Measurements from ENCODE around the gene C2orf81.
A peak's percentile ranks its signal among the peaks of the same experiment; 100 is the strongest.
"Not testable (repeated sequence)": the region's sequence is repeated elsewhere in the genome, so short reads cannot be mapped to it uniquely, and the experiment has no call there.

C2orf81 gene

DNA sequence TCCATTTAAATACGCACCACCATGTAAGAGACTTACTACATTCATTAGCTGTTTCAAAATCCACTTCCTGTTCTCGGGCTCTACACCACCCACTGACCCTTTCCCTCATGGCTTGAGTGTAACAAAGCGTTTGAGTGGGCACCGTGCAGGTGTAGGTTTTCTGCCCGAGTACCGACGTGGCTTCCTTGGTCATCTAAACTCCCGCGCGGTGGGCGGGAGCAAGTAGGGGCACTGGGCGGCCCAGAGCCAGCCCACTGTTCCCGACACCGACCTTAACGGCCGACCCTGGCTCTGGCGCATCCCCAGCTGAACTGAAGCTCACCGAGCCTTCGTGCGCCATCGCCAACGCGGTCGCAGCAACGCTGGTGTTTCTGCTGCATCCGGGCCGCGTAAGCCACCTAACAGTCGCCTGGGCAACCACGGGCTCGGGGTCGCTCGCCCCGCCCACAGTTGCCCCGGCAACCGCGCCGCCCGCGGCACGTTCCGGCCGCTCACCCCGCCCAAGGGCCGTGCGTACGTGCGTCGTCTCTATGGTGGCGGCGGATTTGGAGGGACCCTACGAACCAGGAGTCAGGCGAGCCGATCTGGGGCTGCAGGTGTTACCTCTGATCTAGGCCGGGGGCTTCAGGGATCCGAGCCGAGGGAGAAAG, at the start of gene C2orf81, which contains the start of gene WDR54:
Gene C2orf81 (minus strand): TSS at position 399 of the 650 bp plus-strand sequence. CDS start 59 bp downstream, at position 340.
Gene WDR54 (plus strand): TSS at position 510 of the 650 bp plus-strand sequence. CDS start 424 bp downstream, outside the sequence.
- FAIRE-seq: no peak

- FAIRE-seq: not testable (repeated sequence)
Measured at GRCh38 chr2:74470742-74471141, 49.3 kb upstream of the C2orf81 start.

DNA sequence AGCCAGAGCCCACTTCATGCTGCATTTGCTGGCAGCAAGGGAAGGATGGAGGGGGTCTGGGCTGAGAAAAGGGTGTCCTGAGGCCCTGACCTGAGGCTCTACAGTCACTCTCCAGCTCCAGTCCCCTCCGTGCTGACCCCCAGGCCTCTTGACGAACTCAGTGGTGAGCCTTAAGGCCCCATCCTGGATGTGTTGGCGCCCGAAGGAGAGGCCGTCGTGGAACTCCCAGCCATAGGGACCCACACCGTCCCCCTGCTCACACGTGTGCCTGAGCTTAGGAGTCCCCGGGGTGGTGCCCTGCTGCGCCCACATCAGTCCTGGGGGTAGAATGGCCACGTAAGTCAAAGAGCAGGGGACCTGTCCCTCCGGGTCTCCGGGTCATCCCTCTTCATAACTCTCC, 43.0 kb upstream of the C2orf81 start:
- FAIRE-seq: no peak

DNA sequence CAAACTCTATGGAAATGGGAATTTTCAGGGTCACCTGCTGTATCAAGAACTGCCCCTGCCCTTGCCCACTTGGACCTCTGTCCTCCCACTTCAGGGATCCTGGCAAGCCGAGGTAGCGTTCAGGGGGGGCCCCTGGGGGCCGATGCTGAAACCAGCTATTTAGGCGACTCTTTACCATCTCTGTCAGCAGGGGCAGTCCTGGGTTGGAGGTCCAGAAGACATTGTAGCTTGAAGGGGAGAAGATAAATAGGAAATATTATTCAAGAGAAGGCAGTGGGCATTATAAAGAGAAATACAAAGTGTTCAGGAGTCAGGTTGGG, 41.3 kb upstream of the C2orf81 start:
- FAIRE-seq: no peak

DNA sequence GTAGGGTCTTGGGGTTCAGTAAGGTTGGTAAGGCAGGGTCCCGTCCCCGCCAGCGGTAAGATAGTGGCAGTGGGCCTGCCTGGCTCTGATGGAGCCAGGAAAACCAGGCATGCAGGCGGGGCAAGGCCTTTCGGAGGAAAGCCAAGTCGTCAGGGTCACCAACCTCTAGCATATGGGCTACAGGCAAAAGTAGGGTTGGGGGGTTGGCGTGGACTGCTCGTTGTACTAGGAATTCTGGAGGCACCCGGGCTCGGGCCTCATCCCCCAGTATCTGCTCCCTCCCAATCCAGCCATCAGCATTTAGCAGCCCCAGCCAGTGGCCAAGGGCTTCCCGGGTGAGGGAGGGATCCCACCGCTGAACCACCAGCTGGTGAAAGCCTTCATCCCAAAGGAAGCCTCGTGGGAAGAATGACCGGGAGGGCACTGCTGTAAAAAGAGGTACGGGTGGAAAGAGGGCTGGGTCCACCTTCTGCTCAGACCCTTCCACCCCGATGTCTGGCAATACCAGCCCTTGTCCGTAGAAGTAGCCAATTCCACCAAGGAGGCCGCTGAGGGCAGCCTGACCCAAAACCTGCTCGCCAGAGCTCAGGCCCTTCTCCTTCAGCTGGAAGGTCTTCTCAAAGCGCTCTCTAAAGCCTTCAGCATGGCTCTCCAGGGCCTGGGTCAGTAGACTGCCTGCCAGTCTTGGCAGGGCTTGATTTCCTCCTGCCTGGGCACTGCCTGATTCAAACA, 40.8 kb upstream of the C2orf81 start:
- no peak for FAIRE-seq

DNA sequence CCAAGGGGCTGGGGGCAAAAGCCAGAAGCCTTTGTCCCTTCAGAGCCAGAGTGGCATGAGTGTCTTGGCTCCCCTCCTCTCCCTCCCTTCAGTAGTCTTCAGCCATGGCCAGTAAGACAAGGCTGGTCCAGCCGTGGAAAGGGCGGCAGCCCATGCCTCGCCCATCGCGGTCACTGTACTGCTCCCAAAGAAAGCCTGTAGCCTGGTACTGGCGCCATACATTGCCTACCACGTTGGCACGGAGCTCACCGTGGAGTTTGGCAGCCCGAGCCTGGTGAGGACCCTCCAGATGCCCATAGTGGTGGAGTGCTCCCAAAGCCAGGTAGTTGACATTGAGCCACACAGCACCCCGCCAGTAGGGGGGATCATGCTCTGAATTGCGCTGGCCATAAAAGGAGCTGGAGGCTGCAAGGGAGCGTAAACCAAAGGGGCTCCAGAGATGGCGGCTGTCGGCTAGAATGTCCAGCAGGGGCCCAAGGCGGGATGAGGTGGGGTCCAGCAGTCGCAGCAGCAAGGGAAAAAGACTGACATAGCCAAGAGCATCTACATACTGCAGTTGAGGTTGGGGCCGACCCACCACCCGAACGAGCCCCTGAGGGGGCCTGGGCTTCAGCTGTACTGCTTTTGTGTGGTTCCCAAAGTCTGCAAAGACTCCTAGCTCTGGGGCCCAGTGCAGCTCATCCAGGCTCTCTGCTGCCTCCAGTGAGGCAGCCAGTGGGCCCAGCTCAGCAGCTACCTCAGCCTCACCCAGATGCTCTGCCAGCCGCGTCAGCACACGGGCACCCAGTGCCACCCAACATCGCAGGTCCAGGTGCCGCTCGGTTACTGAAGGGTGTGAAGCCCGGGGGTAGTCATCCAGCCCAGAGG, 40.0 kb upstream of the C2orf81 start:
- FAIRE-seq: no peak

- not testable (repeated sequence) for FAIRE-seq
Measured at GRCh38 chr2:74460187-74460586, 38.8 kb upstream of the C2orf81 start.

- not testable (repeated sequence) for FAIRE-seq
Measured at GRCh38 chr2:74459503-74460118, 38.2 kb upstream of the C2orf81 start.

DNA sequence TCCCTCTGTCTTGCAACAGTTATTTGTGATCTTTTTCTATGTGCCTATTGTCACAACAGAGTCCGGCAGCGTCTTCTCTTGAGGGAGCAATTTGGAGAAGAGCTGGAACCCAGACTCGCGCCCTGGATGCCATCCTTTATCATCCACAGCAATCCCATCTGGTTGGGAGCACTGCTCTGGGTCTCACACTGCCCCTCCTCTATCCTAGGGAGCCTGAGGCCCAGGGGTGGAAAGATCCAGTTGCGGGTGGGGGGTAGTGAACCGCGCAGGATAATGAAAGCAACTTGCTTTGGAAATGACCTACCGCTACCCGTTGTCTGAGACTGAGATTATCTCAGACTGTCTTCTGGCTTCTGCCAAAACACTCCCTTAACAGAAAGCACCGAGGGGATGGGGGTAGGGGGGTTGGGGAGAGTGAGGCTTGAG, 37.5 kb upstream of the C2orf81 start:
- no peak for FAIRE-seq

- FAIRE-seq: peak; percentile 96
Measured at GRCh38 chr2:74458132-74458937, 36.9 kb upstream of the C2orf81 start, which contains the start of gene WBP1. WBP1 (plus strand) TSS chr2:74458438; CDS start chr2:74458603, 165 bp downstream.

- no peak for FAIRE-seq
Measured at GRCh38 chr2:74457549-74458131, 36.2 kb upstream of the C2orf81 start.

- FAIRE-seq: no peak
Measured at GRCh38 chr2:74457129-74457548, 35.7 kb upstream of the C2orf81 start.

GRCh38 chr2:74454654-74455511, 33.5 kb upstream of the C2orf81 start, which contains the start of gene INO80B:
INO80B (plus strand) TSS chr2:74455087; CDS start chr2:74455117, 30 bp downstream.
- FAIRE-seq: peak; percentile 91

- no peak for FAIRE-seq
Measured at GRCh38 chr2:74450570-74451190, 29.3 kb upstream of the C2orf81 start.

DNA sequence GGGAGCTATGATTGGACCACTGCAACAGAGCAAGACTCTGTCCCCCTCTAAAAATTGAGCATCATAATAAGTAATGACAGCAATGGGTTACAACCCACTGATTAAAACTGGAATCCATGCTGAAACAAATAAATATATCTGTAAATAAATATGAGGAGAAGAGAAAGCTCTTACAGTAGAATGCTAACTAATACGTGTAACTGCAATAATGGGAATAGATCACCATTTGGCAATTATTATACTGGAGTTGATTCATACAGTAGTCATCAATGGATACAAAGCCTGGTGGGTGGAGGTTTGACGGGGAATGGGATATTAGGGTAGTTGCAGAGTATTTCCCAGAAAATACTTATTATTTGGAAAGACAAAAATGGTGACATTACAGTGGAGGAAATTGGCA, 27.4 kb upstream of the C2orf81 start:
- no peak for FAIRE-seq

GRCh38 chr2:74447230-74447999, 26.0 kb upstream of the C2orf81 start:
- no peak for FAIRE-seq

GRCh38 chr2:74444498-74445318, 23.3 kb upstream of the C2orf81 start:
- FAIRE-seq: no peak
